IMR-90 (cell line): ENCODE measurements around the gene PRKD2. TPM values are rescaled to one million over a fixed set of nuclear protein-coding genes. Genes with fewer than 3 reads are reported as not detected.
A peak's percentile ranks its signal among the peaks of the same experiment; 100 is the strongest.

Source experiments
- ATAC-seq: fragments of 200-7000 bp; cut with Tn5 transposase; 2 replicates; pipeline ENCODE4 v1.9.1; 2020; ENCODE audit warnings: low read depth, mild to moderate bottlenecking, moderate library complexity
- BruUV-seq: library from RNA; stranded (reverse); fragments of 400-500 nt; replicated peaks from 2 replicates; lab custom pipeline; 2021; lab: Mats Ljungman, UMichigan
- CTCF ChIA-PET: fragments of 300-600 bp; formaldehyde crosslinking; extraction: SDS; loops from one replicate; lab custom pipeline; 2021; ENCODE audit warnings: antibody characterized with exemption; lab: Yijun Ruan, JAX
- POLR2A ChIA-PET: fragments of 300-600 bp; sonication (Branson Sonifier 250); formaldehyde crosslinking; loops from one replicate; lab custom pipeline; 2022; ENCODE audit warnings: antibody characterized with exemption; ENCODE audit not compliant: unreplicated experiment; lab: Charles Lee
- DNase-seq: peaks from one replicate; pipeline ENCODE4 v3.0.0; 2013
- H2AFZ ChIP-seq: replicated peaks from 2 replicates; pipeline ENCODE3; 2013; ENCODE audit warnings: low read length, mild to moderate bottlenecking; ENCODE audit not compliant: poor library complexity
- H2AK5ac ChIP-seq: 2 replicates; pipeline ENCODE4 v1.6.1; 2013; ENCODE audit warnings: low read depth, low read length, inconsistent platforms
- H2AK9ac ChIP-seq: replicated peaks from 2 replicates; pipeline ENCODE3; 2013; ENCODE audit warnings: mild to moderate bottlenecking, low read depth, low read length, moderate library complexity; ENCODE audit not compliant: poor library complexity
- H2BK120ac ChIP-seq: 2 replicates; pipeline ENCODE4 v1.6.1; 2013; ENCODE audit warnings: low read depth, low read length, inconsistent platforms
- H2BK15ac ChIP-seq: 3 replicates; pipeline ENCODE4 v1.6.1; 2013; ENCODE audit warnings: low read depth, low read length, inconsistent platforms
- H2BK20ac ChIP-seq: 2 replicates; pipeline ENCODE4 v1.6.1; 2013; ENCODE audit warnings: low read depth, mild to moderate bottlenecking, inconsistent platforms, low read length, moderate library complexity
- H2BK5ac ChIP-seq: 2 replicates; pipeline ENCODE4 v1.6.1; 2013; ENCODE audit warnings: mild to moderate bottlenecking, low read depth, low read length, inconsistent platforms; ENCODE audit not compliant: poor library complexity, severe bottlenecking
- H3K14ac ChIP-seq: replicated peaks from 2 replicates; pipeline ENCODE4 v1.6.1; 2013; ENCODE audit warnings: low read depth, low read length, inconsistent platforms
- H3K18ac ChIP-seq: 2 replicates; pipeline ENCODE4 v1.6.1; 2013; ENCODE audit warnings: low read depth, low read length, control low read depth
- H3K23ac ChIP-seq: 2 replicates; pipeline ENCODE4 v1.6.1; 2013; ENCODE audit warnings: low read depth, low read length, inconsistent platforms
- H3K27ac ChIP-seq: 2 replicates; pipeline ENCODE4 v1.5.1; 2013; ENCODE audit warnings: mild to moderate bottlenecking, control low read depth, low read length; ENCODE audit not compliant: insufficient read depth
- H3K27me3 ChIP-seq: 2 replicates; pipeline ENCODE4 v1.6.1; 2013; ENCODE audit warnings: low read length; ENCODE audit not compliant: control insufficient read depth, insufficient read depth
- H3K36me3 ChIP-seq: 2 replicates; pipeline ENCODE4 v1.6.1; 2013; ENCODE audit warnings: low read length, mixed read lengths; ENCODE audit not compliant: control insufficient read depth, insufficient read depth
- H3K4ac ChIP-seq: 2 replicates; pipeline ENCODE4 v1.6.1; 2013; ENCODE audit warnings: low read depth, low read length, inconsistent platforms
- H3K4me1 ChIP-seq: 2 replicates; pipeline ENCODE4 v1.6.1; 2013; ENCODE audit warnings: low read length, mixed read lengths; ENCODE audit not compliant: control insufficient read depth, insufficient read depth
- H3K4me2 ChIP-seq: 2 replicates; pipeline ENCODE4 v1.6.1; 2013; ENCODE audit warnings: low read depth, mild to moderate bottlenecking, control low read depth, low read length, moderate library complexity
- H3K4me3 ChIP-seq: 2 replicates; pipeline ENCODE4 v1.5.1; 2013; ENCODE audit warnings: low read depth, mild to moderate bottlenecking, control low read depth, low read length, moderate library complexity; ENCODE audit not compliant: insufficient read depth
- H3K56ac ChIP-seq: 2 replicates; pipeline ENCODE4 v1.6.1; 2013; ENCODE audit warnings: low read length, inconsistent platforms; ENCODE audit not compliant: insufficient read depth; ENCODE audit errors: extremely low read depth
- H3K79me1 ChIP-seq, 2 experiments: 2 replicates each; pipeline ENCODE4 v1.6.1; 2013; ENCODE audit warnings: low read length in 2 of 2, inconsistent platforms in 1 of 2, low read depth in 1 of 2
- H3K9ac ChIP-seq: 2 replicates; pipeline ENCODE4 v1.6.1; 2013; ENCODE audit warnings: low read depth, low read length, control low read depth
- H3K9me1 ChIP-seq: 2 replicates; pipeline ENCODE4 v1.6.1; 2013; ENCODE audit warnings: low read length, inconsistent platforms; ENCODE audit not compliant: insufficient read depth
- H3K9me3 ChIP-seq: 2 replicates; pipeline ENCODE4 v1.6.1; 2013; ENCODE audit warnings: low read length; ENCODE audit not compliant: control insufficient read depth, insufficient read depth
- H4K20me1 ChIP-seq: 2 replicates; pipeline ENCODE4 v1.6.1; 2013; ENCODE audit warnings: low read length, inconsistent platforms; ENCODE audit not compliant: insufficient read depth
- H4K5ac ChIP-seq: 2 replicates; pipeline ENCODE4 v1.6.1; 2013; ENCODE audit warnings: mild to moderate bottlenecking, low read depth, low read length, control low read depth
- H4K8ac ChIP-seq, 2 experiments: 2 replicates each; pipeline ENCODE4 v1.6.1; 2013; ENCODE audit warnings: low read depth in 2 of 2, low read length in 2 of 2, control low read depth in 1 of 2, inconsistent platforms in 1 of 2
- H4K91ac ChIP-seq: 2 replicates; pipeline ENCODE4 v1.6.1; 2013; ENCODE audit warnings: low read depth, low read length, inconsistent platforms; ENCODE audit not compliant: insufficient read depth
- BHLHE40 ChIP-seq: fragments of 150-350 bp; IDR thresholded peaks from 2 replicates; pipeline ENCODE4 v1.6.1; 2016; ENCODE audit warnings: mild to moderate bottlenecking, low read depth, low read length
- CEBPB ChIP-seq: IDR thresholded peaks from 2 replicates; pipeline ENCODE4 v1.6.1; 2012; ENCODE audit warnings: low read depth, low read length, improper control_type of control experiment
- CHD1 ChIP-seq: IDR thresholded peaks from 2 replicates; pipeline ENCODE4 v1.6.1; 2012; ENCODE audit warnings: low read depth, low read length, improper control_type of control experiment
- FOS ChIP-seq: fragments of 150-350 bp; IDR thresholded peaks from 2 replicates; pipeline ENCODE4 v1.6.1; 2016; ENCODE audit warnings: low read depth, low read length
- MAZ ChIP-seq: IDR thresholded peaks from 2 replicates; pipeline ENCODE4 v1.6.1; 2012; ENCODE audit warnings: low read depth, mild to moderate bottlenecking, low read length, improper control_type of control experiment, moderate library complexity, borderline replicate concordance
- NFE2L2 ChIP-seq: fragments of 150-350 bp; IDR thresholded peaks from 2 replicates; pipeline ENCODE4 v1.6.1; 2016; ENCODE audit warnings: low read depth, mild to moderate bottlenecking, low read length
- POLR2A ChIP-seq: IDR thresholded peaks from 2 replicates; pipeline ENCODE4 v1.6.1; 2012; ENCODE audit warnings: mild to moderate bottlenecking, low read depth, low read length
- RAD21 ChIP-seq: IDR thresholded peaks from 2 replicates; pipeline ENCODE4 v1.6.1; 2012; ENCODE audit warnings: low read length, improper control_type of control experiment
- SMC3 ChIP-seq: fragments of 150-350 bp; IDR thresholded peaks from 2 replicates; pipeline ENCODE4 v1.6.1; 2016; ENCODE audit warnings: low read depth, mild to moderate bottlenecking, antibody characterized with exemption, low read length, moderate library complexity
- WGBS, 2 experiments: methylation state at CpG; one replicate each; pipeline versions ENCODE4 v1.1.5 to v1.1.7; 2013; ENCODE audit warnings: missing lambda C conversion rate in 2 of 2; ENCODE audit not compliant: insufficient read length in 1 of 2; ENCODE audit errors: extremely low coverage in 2 of 2; 5-methylcytosine and 5-hydroxymethylcytosine counted together
- dilution Hi-C: fragments of 300-500 bp; cut with HindIII; formaldehyde crosslinking; loops from one replicate; pipeline ENCODE4 v1.14.3; 2018; ENCODE audit warnings: low sequenced_read_pairs; ENCODE audit not compliant: unreplicated experiment
- in situ Hi-C: fragments of 300-500 bp; cut with MboI; formaldehyde crosslinking; loops from 3 replicates; pipeline ENCODE4 v1.14.3; 2019; ENCODE audit warnings: low sequenced_read_pairs, inconsistent platforms, mixed read lengths
- intact Hi-C: fragments of 100-400 bp; cut with micrococcal nuclease; formaldehyde crosslinking; loops from 2 replicates; pipeline ENCODE4 v1.10.0; 2022
- polyA plus RNA-seq, 3 experiments: library from polyadenylated mRNA; depleted of rRNA; stranded (reverse); fragments of >200 nt; gene quantifications; 2 replicates each; pipeline ENCODE4 v1.2.3, GENCODE V29; 2012; ENCODE audit warnings: low replicate concordance in 1 of 3
- total RNA-seq: library from RNA; depleted of rRNA; stranded (reverse); fragments of >200 nt; gene quantifications from 2 replicates; pipeline ENCODE4 v1.2.3, GENCODE V29; 2012
- TF ChIP-seq, protein P1 (sequence below): conservative IDR thresholded peaks from 2 replicates; pipeline ENCODE4 v1.5.1; 2012; ENCODE audit warnings: mild to moderate bottlenecking, low read depth, low read length, improper control_type of control experiment
- TF ChIP-seq, protein P2 (sequence below): fragments of 150-350 bp; IDR thresholded peaks from 2 replicates; pipeline ENCODE4 v1.6.1; 2017; ENCODE audit warnings: mild to moderate bottlenecking, antibody characterized with exemption, low read length, low read depth

PRKD2 gene
- total and polyA plus RNA-seq, 2 of the 4 experiments (the other 2 are of a cell fraction) = 9.9 to 19.6 TPM

DNA sequence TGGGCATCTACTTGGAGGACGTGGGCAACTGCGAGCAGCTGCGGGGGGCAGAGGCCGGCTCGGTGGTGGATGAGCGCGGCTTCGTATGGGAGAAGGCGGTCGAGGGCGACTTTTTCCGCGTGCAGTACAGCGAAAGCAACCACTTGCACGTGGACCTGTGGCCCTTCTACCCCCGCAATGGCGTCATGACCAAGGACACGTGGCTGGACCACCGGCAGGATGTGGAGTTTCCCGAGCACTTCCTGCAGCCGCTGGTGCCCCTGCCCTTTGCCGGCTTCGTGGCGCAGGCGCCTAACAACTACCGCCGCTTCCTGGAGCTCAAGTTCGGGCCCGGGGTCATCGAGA lies 39.6 kb upstream of the PRKD2 start (continued):
- no peak for TF ChIP-seq MAZ
- no peak for TF ChIP-seq SMC3

DNA sequence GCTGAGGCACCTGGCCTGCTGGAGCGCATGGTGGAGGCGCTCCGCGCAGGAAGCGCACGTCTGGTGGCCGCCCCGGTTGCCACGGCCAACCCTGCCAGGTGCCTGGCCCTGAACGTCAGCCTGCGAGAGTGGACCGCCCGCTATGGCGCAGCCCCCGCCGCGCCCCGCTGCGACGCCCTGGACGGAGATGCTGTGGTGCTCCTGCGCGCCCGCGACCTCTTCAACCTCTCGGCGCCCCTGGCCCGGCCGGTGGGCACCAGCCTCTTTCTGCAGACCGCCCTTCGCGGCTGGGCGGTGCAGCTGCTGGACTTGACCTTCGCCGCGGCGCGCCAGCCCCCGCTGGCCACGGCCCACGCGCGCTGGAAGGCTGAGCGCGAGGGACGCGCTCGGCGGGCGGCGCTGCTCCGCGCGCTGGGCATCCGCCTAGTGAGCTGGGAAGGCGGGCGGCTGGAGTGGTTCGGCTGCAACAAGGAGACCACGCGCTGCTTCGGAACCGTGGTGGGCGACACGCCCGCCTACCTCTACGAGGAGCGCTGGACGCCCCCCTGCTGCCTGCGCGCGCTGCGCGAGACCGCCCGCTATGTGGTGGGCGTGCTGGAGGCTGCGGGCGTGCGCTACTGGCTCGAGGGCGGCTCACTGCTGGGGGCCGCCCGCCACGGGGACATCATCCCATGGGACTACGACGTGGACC lies 39.1 kb upstream of the PRKD2 start:
- intact Hi-C loops = loop anchor here (2.0 kb wide), 1 partner anchor 235 kb away; no protein-coding TSS in a partner anchor

More for the DNA sequence above, 39.1 kb upstream of the PRKD2 start:
- 87% methylated on average over 70 of the region's 86 CpGs; no CpG with 5 or more reads in 1 of the 2 experiments for WGBS, 2 experiments
- H3K36me3 ChIP-seq = peaks cover 20% of the 10 kb centered on the region
- no peak overlapping the region for H4K5ac ChIP-seq
- peaks cover 17% of the 10 kb centered on the region for H4K20me1 ChIP-seq
- no peak overlapping the region for H4K8ac ChIP-seq
- no peak overlapping the region for H3K4ac ChIP-seq
- H2BK5ac ChIP-seq = no peak overlapping the region
- no peak overlapping the region for H2AFZ ChIP-seq
- H3K56ac ChIP-seq = no peak overlapping the region
- H3K79me1 ChIP-seq = peaks cover 8 to 29% of the 10 kb centered on the region in 2 experiments; a peak in 2 of 4 replicates
- BruUV-seq = no TSS peak
- H3K23ac ChIP-seq = no peak overlapping the region
- no peak for DNase-seq
- no peaks in the 10 kb centered on the region for H3K27me3 ChIP-seq
- peaks cover 9% of the 10 kb centered on the region for H3K9me1 ChIP-seq
- H2BK20ac ChIP-seq = no peak overlapping the region
- ChIA-PET POLR2A (no interaction called here), CTCF (interaction anchor here (0.9 to 1.1 kb wide), 2 partner anchors 84 to 85 kb away, joined by 3 to 5 read pairs; no protein-coding TSS in a partner anchor)
- no peak overlapping the region for H2BK15ac ChIP-seq
- no peak overlapping the region for H3K18ac ChIP-seq
- ATAC-seq = no peak
- H2AK5ac ChIP-seq = peak overlapping the region; percentile 35; the same call in 1 of the 2 replicates
- no peak overlapping the region for H3K14ac ChIP-seq
- in situ Hi-C loops (loop anchor here (5.0 kb wide), 2 partner anchors 86 to 231 kb away; no protein-coding TSS in a partner anchor), dilution Hi-C loops (no loop called here)
- no peak overlapping the region for H3K4me2 ChIP-seq
- no peak overlapping the region for H3K27ac ChIP-seq
- H3K4me3 ChIP-seq = no peak overlapping the region
- H3K9ac ChIP-seq = no peak overlapping the region
- no peak overlapping the region for H2BK120ac ChIP-seq
- H4K91ac ChIP-seq = no peak overlapping the region
- no peaks in the 10 kb centered on the region for H3K9me3 ChIP-seq
- TF ChIP-seq, protein P1, sequence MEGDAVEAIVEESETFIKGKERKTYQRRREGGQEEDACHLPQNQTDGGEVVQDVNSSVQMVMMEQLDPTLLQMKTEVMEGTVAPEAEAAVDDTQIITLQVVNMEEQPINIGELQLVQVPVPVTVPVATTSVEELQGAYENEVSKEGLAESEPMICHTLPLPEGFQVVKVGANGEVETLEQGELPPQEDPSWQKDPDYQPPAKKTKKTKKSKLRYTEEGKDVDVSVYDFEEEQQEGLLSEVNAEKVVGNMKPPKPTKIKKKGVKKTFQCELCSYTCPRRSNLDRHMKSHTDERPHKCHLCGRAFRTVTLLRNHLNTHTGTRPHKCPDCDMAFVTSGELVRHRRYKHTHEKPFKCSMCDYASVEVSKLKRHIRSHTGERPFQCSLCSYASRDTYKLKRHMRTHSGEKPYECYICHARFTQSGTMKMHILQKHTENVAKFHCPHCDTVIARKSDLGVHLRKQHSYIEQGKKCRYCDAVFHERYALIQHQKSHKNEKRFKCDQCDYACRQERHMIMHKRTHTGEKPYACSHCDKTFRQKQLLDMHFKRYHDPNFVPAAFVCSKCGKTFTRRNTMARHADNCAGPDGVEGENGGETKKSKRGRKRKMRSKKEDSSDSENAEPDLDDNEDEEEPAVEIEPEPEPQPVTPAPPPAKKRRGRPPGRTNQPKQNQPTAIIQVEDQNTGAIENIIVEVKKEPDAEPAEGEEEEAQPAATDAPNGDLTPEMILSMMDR = no peak
- TF ChIP-seq NFE2L2 = no peak
- no peak for TF ChIP-seq FOS
- no peak for TF ChIP-seq CEBPB
- no peak for TF ChIP-seq BHLHE40
- TF ChIP-seq POLR2A = no peak
- no peak for TF ChIP-seq RAD21
- TF ChIP-seq CHD1 = no peak
- TF ChIP-seq, protein P2, sequence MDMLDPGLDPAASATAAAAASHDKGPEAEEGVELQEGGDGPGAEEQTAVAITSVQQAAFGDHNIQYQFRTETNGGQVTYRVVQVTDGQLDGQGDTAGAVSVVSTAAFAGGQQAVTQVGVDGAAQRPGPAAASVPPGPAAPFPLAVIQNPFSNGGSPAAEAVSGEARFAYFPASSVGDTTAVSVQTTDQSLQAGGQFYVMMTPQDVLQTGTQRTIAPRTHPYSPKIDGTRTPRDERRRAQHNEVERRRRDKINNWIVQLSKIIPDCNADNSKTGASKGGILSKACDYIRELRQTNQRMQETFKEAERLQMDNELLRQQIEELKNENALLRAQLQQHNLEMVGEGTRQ = no peak
- no peak for TF ChIP-seq MAZ
- H3K4me1 ChIP-seq = peaks cover 12% of the 10 kb centered on the region
- no peak overlapping the region for H2AK9ac ChIP-seq
